Measurements from ENCODE around the gene AREL1. TPM values are rescaled to one million over a fixed set of nuclear protein-coding genes. Genes with fewer than 3 reads are reported as not detected.
A peak's percentile ranks its signal among the peaks of the same experiment; 100 is the strongest.

Gene AREL1
- total RNA-seq, 1 experiment from 2014 or later, result 98.4 TPM

DNA sequence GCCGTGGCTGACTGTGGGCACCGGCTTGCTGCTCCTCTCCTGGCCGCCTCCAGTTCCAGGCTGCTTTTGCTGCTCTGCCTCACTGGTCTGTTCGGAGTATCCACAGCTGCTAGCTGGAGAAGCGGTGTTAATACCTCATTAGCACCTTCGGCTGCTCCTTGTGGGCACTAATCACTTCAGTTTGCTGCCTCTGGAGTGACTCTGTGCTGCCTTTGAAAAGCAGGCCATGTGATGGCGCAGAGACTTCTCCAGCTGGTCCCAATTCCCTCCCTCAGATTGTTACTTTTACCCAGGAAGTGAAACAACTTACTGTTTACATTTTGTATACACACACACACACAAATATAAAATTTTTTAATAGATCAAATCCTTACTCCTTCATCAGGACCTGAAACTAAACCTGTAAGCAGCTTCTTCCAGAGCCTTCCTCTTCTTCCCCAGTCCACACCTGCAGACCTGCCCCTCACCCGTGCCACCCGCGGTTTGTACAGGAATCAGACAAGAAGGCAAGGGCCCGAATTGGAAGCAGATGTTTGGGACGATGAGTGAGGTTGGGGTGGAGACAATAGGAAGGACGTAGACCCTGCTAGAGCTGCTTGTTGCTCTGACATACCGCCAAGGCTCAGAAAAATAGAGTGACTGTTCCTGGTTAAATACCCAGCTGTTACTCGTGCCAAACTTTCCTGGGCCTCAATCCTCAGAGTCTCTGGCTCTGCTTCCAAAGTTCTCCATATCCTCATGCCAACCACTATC lies 59.3 kb downstream of the AREL1 start:
- POLR2A ChIA-PET (ENCODE audit: unreplicated experiment), result no interaction called here
- Histone ChIP-seq H2AFZ (no peak overlapping the region), H3K27ac (no peak overlapping the region), H3F3A (ENCODE audit: insufficient read depth, low read depth) (peaks cover 44% of the 10 kb centered on the region), H3K4me1 (replicated peaks; ENCODE audit: insufficient read depth) (peaks cover 68% of the 10 kb centered on the region), H3K4me3 (no peak overlapping the region), H3K79me2 (ENCODE audit: low read depth) (no peaks in the 10 kb centered on the region), H3K9me3 (ENCODE audit: insufficient read depth, low read depth) (no peaks in the 10 kb centered on the region), H3K27me3 (ENCODE audit: insufficient read depth, low read depth) (no peaks in the 10 kb centered on the region), H4K20me1 (ENCODE audit: insufficient read depth) (no peaks in the 10 kb centered on the region), H3K9me2 (ENCODE audit: insufficient read depth) (no peaks in the 10 kb centered on the region), H3K4me2 (no peak overlapping the region), H3K36me3 (ENCODE audit: low read depth) (0 out of 2 replicates have a peak, but pooled peaks cover 5% of the 10 kb centered on the region)
- intact Hi-C loops (cut with micrococcal nuclease; ENCODE audit: unreplicated experiment), result no loop called here
- TF ChIP-seq CTCF (conservative IDR thresholded peaks at IDR 0.05) (no peak), EZH2 (IDR thresholded peaks at IDR 0.05; ENCODE audit: low read depth) (no peak)
- DNase-seq, result no peak
- BruUV-seq (replicated peaks), result no TSS peak
- CTCF ChIA-PET, result no interaction called here

GRCh38 chr14:74652541-74652940 lies 60.3 kb downstream of the AREL1 start:
- no peak overlapping the region for H3K4me2 ChIP-seq
- H3K9me3 ChIP-seq (ENCODE audit: insufficient read depth, low read depth), result no peaks in the 10 kb centered on the region
- H3K27me3 ChIP-seq (ENCODE audit: insufficient read depth, low read depth), result no peaks in the 10 kb centered on the region
- H3K9me2 ChIP-seq (ENCODE audit: insufficient read depth), result no peaks in the 10 kb centered on the region
- POLR2A ChIA-PET (ENCODE audit: unreplicated experiment), result no interaction called here
- intact Hi-C loops (cut with micrococcal nuclease; ENCODE audit: unreplicated experiment), result no loop called here
- DNase-seq, result peak in 1 of 2 experiments; percentile 37
- no peak overlapping the region for H3K4me3 ChIP-seq
- CTCF ChIA-PET, result interaction anchor here (1.0 kb wide), 1 partner anchor 33 kb away, joined by 3 read pairs; no protein-coding TSS in a partner anchor
- 0 out of 2 replicates have a peak, but pooled peaks cover 5% of the 10 kb centered on the region for H3K36me3 ChIP-seq (ENCODE audit: low read depth)
- H3K79me2 ChIP-seq (ENCODE audit: low read depth), result no peaks in the 10 kb centered on the region
- H3K27ac ChIP-seq, result no peak overlapping the region
- H4K20me1 ChIP-seq (ENCODE audit: insufficient read depth), result no peaks in the 10 kb centered on the region
- H3K4me1 ChIP-seq (replicated peaks; ENCODE audit: insufficient read depth), result peaks cover 74% of the 10 kb centered on the region
- TF ChIP-seq CTCF (conservative IDR thresholded peaks at IDR 0.05), result no peak
- no peak for TF ChIP-seq EZH2 (IDR thresholded peaks at IDR 0.05; ENCODE audit: low read depth)
- peaks cover 44% of the 10 kb centered on the region for H3F3A ChIP-seq (ENCODE audit: insufficient read depth, low read depth)
- BruUV-seq (replicated peaks), result no TSS peak
- no peak overlapping the region for H2AFZ ChIP-seq

- Histone ChIP-seq H3K27me3 (ENCODE audit: insufficient read depth, low read depth) (no peaks in the 10 kb centered on the region), H3K79me2 (ENCODE audit: low read depth) (no peaks in the 10 kb centered on the region), H3K4me1 (replicated peaks; ENCODE audit: insufficient read depth) (peaks cover 60% of the 10 kb centered on the region), H3K36me3 (ENCODE audit: low read depth) (no peaks in the 10 kb centered on the region), H3K4me3 (no peak overlapping the region), H3K9me2 (ENCODE audit: insufficient read depth) (no peaks in the 10 kb centered on the region), H4K20me1 (ENCODE audit: insufficient read depth) (no peaks in the 10 kb centered on the region), H3K27ac (no peak overlapping the region), H3K4me2 (no peak overlapping the region), H3F3A (ENCODE audit: insufficient read depth, low read depth) (peaks cover 30% of the 10 kb centered on the region), H3K9me3 (ENCODE audit: insufficient read depth, low read depth) (no peaks in the 10 kb centered on the region), H2AFZ (no peak overlapping the region)
- CTCF ChIA-PET, result no interaction called here
- no peak for TF ChIP-seq EZH2 (IDR thresholded peaks at IDR 0.05; ENCODE audit: low read depth)
- TF ChIP-seq CTCF (conservative IDR thresholded peaks at IDR 0.05), result no peak
- DNase-seq, result no peak
- intact Hi-C loops (cut with micrococcal nuclease; ENCODE audit: unreplicated experiment), result no loop called here
- BruUV-seq (replicated peaks), result no TSS peak
- POLR2A ChIA-PET (ENCODE audit: unreplicated experiment), result no interaction called here
These were observed 61.8 kb downstream of the AREL1 start for GRCh38 chr14:74650927-74651686.

Measured in PC-9 (cell line).